Kidney epithelial cell (primary cell): Measurements from ENCODE around the gene ENO4. TPM values are rescaled to one million over a fixed set of nuclear protein-coding genes. Genes with fewer than 3 reads are reported as not detected.
A peak's percentile ranks its signal among the peaks of the same experiment; 100 is the strongest.

Experiments
- DNase-seq: peaks from one replicate; pipeline ENCODE4 v3.0.0-alpha.2; 2010; ENCODE audit warnings: low read depth
- H3K27me3 ChIP-seq: 2 replicates; pipeline ENCODE4 v1.6.0; 2011; ENCODE audit warnings: low read length; ENCODE audit not compliant: control insufficient read depth, insufficient read depth
- H3K36me3 ChIP-seq: 2 replicates; pipeline ENCODE4 v1.5.1; 2011; ENCODE audit warnings: low read length; ENCODE audit not compliant: control insufficient read depth, insufficient read depth
- H3K4me3 ChIP-seq: 2 replicates; pipeline ENCODE4 v1.5.1; 2011; ENCODE audit warnings: low read depth, mild to moderate bottlenecking, control low read depth, low read length
- total RNA-seq: library from RNA; depleted of rRNA; stranded (reverse); fragments of >200 nt; gene quantifications from 2 replicates; pipeline ENCODE4 v1.2.3, GENCODE V29; 2015
- TF ChIP-seq, protein P1 (sequence below): IDR thresholded peaks from 2 replicates; pipeline ENCODE4 v1.5.1; 2011; ENCODE audit warnings: mild to moderate bottlenecking, moderate library complexity, low read length, control low read depth, inconsistent platforms; ENCODE audit not compliant: insufficient read depth, poor library complexity, severe bottlenecking

ENO4 gene
- total RNA-seq, 1 donor from 2014 or later = 0.21 TPM

DNA sequence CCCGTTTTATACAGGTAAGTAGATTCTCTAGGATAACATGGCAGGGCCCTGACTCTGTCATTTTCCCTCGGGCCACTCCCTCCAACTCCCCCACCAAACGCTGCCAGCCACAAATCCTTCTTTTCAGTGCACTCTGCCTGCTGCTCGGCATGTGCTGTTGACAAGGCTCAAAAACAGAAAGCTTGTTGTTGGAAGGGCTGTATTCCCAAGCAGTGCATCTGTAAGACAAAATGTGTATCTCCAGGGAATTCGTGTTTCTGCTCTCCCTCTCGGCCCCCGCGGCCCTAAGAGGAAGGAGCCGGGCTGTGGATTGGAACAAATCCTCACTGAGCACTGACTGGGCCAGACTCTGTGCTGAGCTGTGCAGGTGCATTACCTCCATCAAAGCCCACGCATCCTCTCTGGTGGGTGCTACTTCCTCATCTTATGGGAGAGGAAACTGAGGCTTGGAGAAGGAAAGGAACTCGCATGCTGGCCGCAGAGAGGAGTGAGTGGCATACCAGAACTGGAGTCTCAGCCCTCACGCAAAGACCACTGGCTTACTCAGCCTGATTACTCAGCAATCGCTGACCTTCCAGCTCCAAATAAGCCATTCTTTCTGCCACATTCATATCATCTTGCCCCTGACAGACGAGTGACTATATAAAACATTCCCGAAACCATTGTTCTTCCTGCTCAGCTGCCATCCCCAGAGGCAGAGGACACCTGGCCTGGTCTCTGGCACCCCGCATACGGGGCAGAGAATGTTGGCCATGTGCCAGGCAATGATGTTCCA lies 33.5 kb upstream of the ENO4 start:
- Histone ChIP-seq H3K4me3 (no peak overlapping the region), H3K27me3 (no peaks in the 10 kb centered on the region), H3K36me3 (no peaks in the 10 kb centered on the region)
- peak; percentile 39 for DNase-seq
- TF ChIP-seq, protein P1, sequence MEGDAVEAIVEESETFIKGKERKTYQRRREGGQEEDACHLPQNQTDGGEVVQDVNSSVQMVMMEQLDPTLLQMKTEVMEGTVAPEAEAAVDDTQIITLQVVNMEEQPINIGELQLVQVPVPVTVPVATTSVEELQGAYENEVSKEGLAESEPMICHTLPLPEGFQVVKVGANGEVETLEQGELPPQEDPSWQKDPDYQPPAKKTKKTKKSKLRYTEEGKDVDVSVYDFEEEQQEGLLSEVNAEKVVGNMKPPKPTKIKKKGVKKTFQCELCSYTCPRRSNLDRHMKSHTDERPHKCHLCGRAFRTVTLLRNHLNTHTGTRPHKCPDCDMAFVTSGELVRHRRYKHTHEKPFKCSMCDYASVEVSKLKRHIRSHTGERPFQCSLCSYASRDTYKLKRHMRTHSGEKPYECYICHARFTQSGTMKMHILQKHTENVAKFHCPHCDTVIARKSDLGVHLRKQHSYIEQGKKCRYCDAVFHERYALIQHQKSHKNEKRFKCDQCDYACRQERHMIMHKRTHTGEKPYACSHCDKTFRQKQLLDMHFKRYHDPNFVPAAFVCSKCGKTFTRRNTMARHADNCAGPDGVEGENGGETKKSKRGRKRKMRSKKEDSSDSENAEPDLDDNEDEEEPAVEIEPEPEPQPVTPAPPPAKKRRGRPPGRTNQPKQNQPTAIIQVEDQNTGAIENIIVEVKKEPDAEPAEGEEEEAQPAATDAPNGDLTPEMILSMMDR = no peak

DNA sequence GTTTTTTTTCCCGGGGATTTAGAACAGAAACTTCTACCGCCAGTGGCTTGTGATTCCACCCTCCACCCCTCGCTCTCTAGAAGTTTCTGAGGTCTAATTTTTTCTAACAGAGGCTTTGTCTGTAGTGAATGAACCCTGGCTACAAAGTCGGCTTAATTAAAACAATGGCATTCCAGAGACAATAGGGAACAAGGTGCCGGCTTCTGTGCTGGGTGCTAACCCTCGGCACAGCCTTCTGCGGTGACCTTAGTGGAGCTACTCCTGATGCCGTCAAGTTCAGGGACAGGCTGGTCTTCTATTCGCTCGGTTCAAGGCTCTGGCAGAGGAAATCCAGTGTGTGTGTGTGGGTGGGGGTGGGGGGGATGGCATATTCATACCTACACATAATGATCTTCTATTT lies 32.1 kb upstream of the ENO4 start:
- no peak for DNase-seq
- TF ChIP-seq, protein P1 = no peak
- no peak overlapping the region for H3K4me3 ChIP-seq
- H3K36me3 ChIP-seq = no peaks in the 10 kb centered on the region
- H3K27me3 ChIP-seq = no peaks in the 10 kb centered on the region

DNA sequence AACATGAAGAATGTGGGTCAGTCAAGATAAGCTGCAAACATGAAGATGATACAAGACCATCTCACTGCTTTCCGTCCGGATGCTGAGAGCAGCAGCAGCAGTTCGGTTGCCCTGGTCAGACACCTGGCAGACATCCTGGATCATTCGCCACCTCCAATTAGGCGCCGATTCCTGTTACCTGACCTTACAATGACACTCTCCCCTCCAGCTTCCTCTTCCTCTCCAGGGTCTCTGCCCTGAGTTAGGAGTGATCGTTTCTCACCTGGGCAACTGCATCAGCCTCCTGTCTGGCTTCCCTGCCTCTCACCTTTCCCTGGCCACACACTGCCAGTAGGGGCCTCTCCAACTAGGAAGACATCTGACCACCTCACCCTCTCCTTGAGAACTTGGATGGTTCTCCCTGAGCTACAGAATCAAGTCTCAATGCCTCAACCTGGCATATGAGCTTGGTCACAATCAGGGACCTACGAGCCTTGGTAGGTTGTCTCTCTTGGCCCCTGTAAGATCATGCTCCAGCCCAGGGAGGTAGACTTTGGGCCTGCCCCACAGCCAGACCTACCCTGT lies 31.4 kb upstream of the ENO4 start:
- TF ChIP-seq, protein P1 = no peak
- H3K36me3 ChIP-seq = no peaks in the 10 kb centered on the region
- DNase-seq = no peak
- H3K27me3 ChIP-seq = no peaks in the 10 kb centered on the region
- H3K4me3 ChIP-seq = no peak overlapping the region

DNA sequence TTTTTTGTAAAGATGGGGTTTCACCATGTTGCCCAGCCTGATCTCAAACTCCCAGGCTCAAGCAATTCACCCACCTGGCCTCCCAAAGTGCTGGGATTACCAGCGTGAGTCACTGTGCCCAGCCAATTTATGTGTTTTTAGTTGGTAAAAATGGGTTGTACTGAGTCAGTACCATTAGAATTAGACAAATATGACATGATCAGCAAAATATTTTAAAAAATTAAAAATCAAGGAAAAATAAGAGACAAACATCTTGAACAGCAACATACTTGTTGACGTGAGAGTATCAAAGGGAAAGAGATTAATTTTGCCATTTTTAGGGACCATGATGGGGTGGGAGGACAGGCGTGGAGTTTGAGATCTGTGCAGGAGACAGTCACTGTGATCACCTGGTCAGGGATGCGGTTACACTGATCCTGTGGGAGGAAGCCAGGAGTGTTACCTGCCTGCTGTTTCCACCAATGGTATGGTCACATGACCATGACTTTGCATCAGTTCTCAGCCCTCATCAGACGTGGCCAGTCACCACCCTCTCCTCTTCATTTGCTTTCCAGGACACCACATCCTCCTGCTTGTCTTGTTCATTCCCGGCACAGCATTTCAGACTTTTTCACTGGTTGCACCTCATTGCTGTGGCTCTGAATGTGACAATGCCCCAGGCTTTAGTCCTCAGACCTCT lies 29.2 kb upstream of the ENO4 start:
- no peak for DNase-seq
- H3K27me3 ChIP-seq = no peaks in the 10 kb centered on the region
- no peak overlapping the region for H3K4me3 ChIP-seq
- TF ChIP-seq, protein P1 = no peak
- H3K36me3 ChIP-seq = no peaks in the 10 kb centered on the region

DNA sequence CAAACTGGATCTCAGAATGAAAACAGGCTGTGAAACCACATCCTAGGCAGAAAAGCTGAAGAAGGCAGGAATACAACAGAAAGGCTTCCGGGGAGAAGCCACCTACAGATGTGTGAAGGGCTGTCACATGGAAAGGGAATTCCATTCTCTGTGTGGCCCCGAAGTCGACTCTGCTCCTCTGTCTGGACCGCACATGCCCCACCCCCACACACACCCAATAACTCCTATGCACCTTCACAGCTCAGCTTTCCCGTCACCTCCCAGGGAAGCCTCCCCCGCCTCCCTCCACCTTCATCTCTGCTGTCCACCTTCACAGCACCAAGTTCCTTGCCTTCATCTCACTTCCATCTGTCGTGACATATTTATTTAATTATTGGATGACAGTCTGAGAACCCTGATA lies 23.4 kb upstream of the ENO4 start:
- Histone ChIP-seq H3K36me3 (no peaks in the 10 kb centered on the region), H3K27me3 (no peaks in the 10 kb centered on the region), H3K4me3 (no peak overlapping the region)
- TF ChIP-seq, protein P1 = no peak
- DNase-seq = no peak
